ENCODE measurements around the gene PPT1.

DNA sequence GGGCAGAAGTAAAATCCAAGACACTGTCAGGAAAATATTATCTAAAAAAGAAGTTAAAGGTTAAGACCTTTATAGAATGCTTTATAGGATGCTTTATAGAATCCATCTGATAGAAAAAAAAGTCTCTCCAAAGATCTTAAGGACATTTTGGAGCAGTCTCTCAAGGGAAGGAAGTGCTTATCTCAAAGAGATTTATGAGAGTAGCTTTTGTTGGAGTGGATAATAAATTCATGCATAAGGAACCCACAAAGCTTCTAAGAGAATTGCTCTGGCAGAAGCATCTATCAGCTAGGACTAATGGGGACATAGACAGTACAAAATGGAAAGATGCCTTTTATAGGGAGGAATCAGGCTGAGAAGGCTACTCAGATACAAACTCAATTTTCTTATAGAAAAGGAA, 69.4 kb downstream of the PPT1 start:
- TF ChIP-seq, protein P1, sequence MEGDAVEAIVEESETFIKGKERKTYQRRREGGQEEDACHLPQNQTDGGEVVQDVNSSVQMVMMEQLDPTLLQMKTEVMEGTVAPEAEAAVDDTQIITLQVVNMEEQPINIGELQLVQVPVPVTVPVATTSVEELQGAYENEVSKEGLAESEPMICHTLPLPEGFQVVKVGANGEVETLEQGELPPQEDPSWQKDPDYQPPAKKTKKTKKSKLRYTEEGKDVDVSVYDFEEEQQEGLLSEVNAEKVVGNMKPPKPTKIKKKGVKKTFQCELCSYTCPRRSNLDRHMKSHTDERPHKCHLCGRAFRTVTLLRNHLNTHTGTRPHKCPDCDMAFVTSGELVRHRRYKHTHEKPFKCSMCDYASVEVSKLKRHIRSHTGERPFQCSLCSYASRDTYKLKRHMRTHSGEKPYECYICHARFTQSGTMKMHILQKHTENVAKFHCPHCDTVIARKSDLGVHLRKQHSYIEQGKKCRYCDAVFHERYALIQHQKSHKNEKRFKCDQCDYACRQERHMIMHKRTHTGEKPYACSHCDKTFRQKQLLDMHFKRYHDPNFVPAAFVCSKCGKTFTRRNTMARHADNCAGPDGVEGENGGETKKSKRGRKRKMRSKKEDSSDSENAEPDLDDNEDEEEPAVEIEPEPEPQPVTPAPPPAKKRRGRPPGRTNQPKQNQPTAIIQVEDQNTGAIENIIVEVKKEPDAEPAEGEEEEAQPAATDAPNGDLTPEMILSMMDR (IDR thresholded peaks at IDR 0.05; ENCODE audit: low read length), result no peak
- TF ChIP-seq EZH2 (IDR thresholded peaks at IDR 0.05; ENCODE audit: borderline replicate concordance, low read length), result no peak
